H1 (cell line): ENCODE results near the gene IFITM10. TPM values are rescaled to one million over a fixed set of nuclear protein-coding genes. Genes with fewer than 3 reads are reported as not detected.

Experiments used
- BACH1 ChIP-seq: IDR thresholded peaks from 2 replicates; pipeline ENCODE4 v1.6.1; 2012; ENCODE audit warnings: low read length, improper control_type of control experiment
- CHD7 ChIP-seq: fragments of 300-600 bp; sonication (generic); IDR thresholded peaks from 2 replicates; pipeline ENCODE4 v1.7.1; 2012; ENCODE audit warnings: low read length, moderate library complexity, mild to moderate bottlenecking, inconsistent platforms; ENCODE audit not compliant: insufficient replicate concordance
- GTF2F1 ChIP-seq: IDR thresholded peaks from 2 replicates; pipeline ENCODE4 v1.6.1; 2012; ENCODE audit warnings: low read depth, low read length, improper control_type of control experiment, borderline replicate concordance
- polyA plus RNA-seq, 7 experiments: library from polyadenylated mRNA; depleted of rRNA in 3 of 7; stranded (reverse) in 5 of 7; unstranded in 2 of 7; fragments of >200 nt in 5 of 7; fragments of 200-250 nt in 2 of 7; gene quantifications; 1 replicate in 5 of 7; 2 replicates in 1 of 7; 4 replicates in 1 of 7; pipeline versions ENCODE4 v1.2.1 to v1.2.3, GENCODE V29; 2011 to 2013; ENCODE audit warnings: missing spikeins in 2 of 7, mixed read lengths in 2 of 7
- total RNA-seq: library from RNA; stranded (reverse); fragmentation: NEBNext Ultra II Directional; extraction: Animal tissue kit (Norgen Biotek cat#: 25700); gene quantifications from 2 replicates; pipeline ENCODE4 v1.2.1, GENCODE V29; 2021

Gene IFITM10
- total and polyA plus RNA-seq, 2 of the 8 experiments (the other 6 are each of a cell fraction or from before 2014, with no cell fraction given): 0.08 to 0.22 TPM

GRCh38 chr11:1735271-1735670 lies 15.1 kb downstream of the IFITM10 start (continued):
- TF ChIP-seq CHD7 (no peak), GTF2F1 (no peak), BACH1 (no peak)
